Caco-2 (cell line): Measurements from ENCODE around the gene PRR33. TPM values are rescaled to one million over a fixed set of nuclear protein-coding genes. Genes with fewer than 3 reads are reported as not detected.
A peak's percentile ranks its signal among the peaks of the same experiment; 100 is the strongest.

Source experiments
- BruUV-seq: library from RNA; stranded (reverse); fragments of 400-500 nt; replicated peaks from 2 replicates; lab custom pipeline; 2021; lab: Mats Ljungman, UMichigan
- CTCF ChIA-PET: fragments of 300-600 bp; sonication (Branson Sonifier 250); formaldehyde crosslinking; loops from one replicate; lab custom pipeline; 2022; ENCODE audit warnings: antibody characterized with exemption; lab: Charles Lee
- POLR2A ChIA-PET: fragments of 300-600 bp; sonication (Branson Sonifier 250); formaldehyde crosslinking; loops from one replicate; lab custom pipeline; 2022; ENCODE audit warnings: antibody characterized with exemption; lab: Charles Lee
- DNase-seq, 2 experiments: peaks; one replicate each; pipeline versions ENCODE4 v3.0.0 to v3.0.0-alpha.2; 2020 to 2022
- H3K27me3 ChIP-seq: replicated peaks from 2 replicates; pipeline ENCODE4 v1.6.0; 2011; ENCODE audit warnings: low read length; ENCODE audit not compliant: control insufficient read depth, insufficient read depth
- H3K36me3 ChIP-seq: 2 replicates; pipeline ENCODE4 v1.5.1; 2011; ENCODE audit warnings: low read length; ENCODE audit not compliant: control insufficient read depth, insufficient read depth
- H3K4me1 ChIP-seq: fragments of 250-450 bp; sonication (Bioruptor Pico); 2 replicates; pipeline ENCODE4 v1.5.1; 2020; ENCODE audit warnings: mild to moderate bottlenecking
- H3K4me3 ChIP-seq: 2 replicates; pipeline ENCODE4 v1.5.1; 2011; ENCODE audit warnings: low read depth, mild to moderate bottlenecking, control low read depth, low read length
- H3K9me3 ChIP-seq: fragments of 250-450 bp; sonication (Bioruptor Pico); 2 replicates; pipeline ENCODE4 v1.5.1; 2020; ENCODE audit warnings: mild to moderate bottlenecking, moderate library complexity
- H3K27ac Mint-ChIP-seq: one replicate; pipeline ENCODE4 v1.8.0; 2022; ENCODE audit warnings: mixed read lengths; ENCODE audit not compliant: unreplicated experiment
- H3K27me3 Mint-ChIP-seq: one replicate; pipeline ENCODE4 v1.8.0; 2022; ENCODE audit warnings: mixed read lengths; ENCODE audit not compliant: insufficient read depth, unreplicated experiment
- H3K36me3 Mint-ChIP-seq: one replicate; pipeline ENCODE4 v1.8.0; 2022; ENCODE audit warnings: mild to moderate bottlenecking, mixed read lengths; ENCODE audit not compliant: insufficient read depth, unreplicated experiment
- H3K4me1 Mint-ChIP-seq: one replicate; pipeline ENCODE4 v1.8.0; 2022; ENCODE audit warnings: low read depth, mixed read lengths; ENCODE audit not compliant: unreplicated experiment
- H3K4me3 Mint-ChIP-seq: one replicate; pipeline ENCODE4 v1.8.0; 2022; ENCODE audit warnings: mild to moderate bottlenecking, moderate library complexity, mixed read lengths; ENCODE audit not compliant: unreplicated experiment
- H3K9me3 Mint-ChIP-seq: one replicate; pipeline ENCODE4 v1.8.0; 2022; ENCODE audit warnings: mixed read lengths; ENCODE audit not compliant: unreplicated experiment
- CTCF ChIP-seq, 2 experiments: fragments of 200-600 bp in 1 of 2; IDR thresholded peaks; 1 replicate in 1 of 2; 2 replicates in 1 of 2; pipeline versions ENCODE4 v1.5.1 to v1.8.0; 2011 to 2022; ENCODE audit warnings: antibody characterized with exemption in 1 of 2, control low read depth in 1 of 2, inconsistent platforms in 1 of 2, low read depth in 1 of 2, low read length in 1 of 2, mild to moderate bottlenecking in 1 of 2, moderate library complexity in 1 of 2; ENCODE audit not compliant: insufficient read depth in 1 of 2, severe bottlenecking in 1 of 2, unreplicated experiment in 1 of 2
- intact Hi-C: fragments of 100-400 bp; cut with micrococcal nuclease; formaldehyde crosslinking; loops from one replicate; pipeline ENCODE4 v1.10.0; 2022; ENCODE audit not compliant: unreplicated experiment
- total RNA-seq: library from RNA; stranded (reverse); gene quantifications from 2 replicates; pipeline ENCODE4 v1.2.3, GENCODE V29; 2022

PRR33 gene
- total RNA-seq, 1 experiment from 2014 or later: not detected

GRCh38 chr11:1927848-1928469 is 36.3 kb upstream of the PRR33 start:
- POLR2A ChIA-PET: no interaction called here
- peaks cover 8% of the 10 kb centered on the region for H3K4me1 Mint-ChIP-seq
- no peaks in the 10 kb centered on the region for H3K9me3 ChIP-seq
- no peaks in the 10 kb centered on the region for H3K36me3 ChIP-seq
- H3K4me3 ChIP-seq: no peak overlapping the region
- intact Hi-C loops: no loop called here
- peaks cover 3% of the 10 kb centered on the region for H3K27me3 Mint-ChIP-seq
- H3K4me1 ChIP-seq: no peaks in the 10 kb centered on the region; the same call in 1 of the 2 replicates
- no peak overlapping the region for H3K4me3 Mint-ChIP-seq
- no peak for TF ChIP-seq CTCF (IDR thresholded peaks at IDR 0.05; ENCODE audit: insufficient read depth in 1 of 2, low read depth in 1 of 2, low read length in 1 of 2, severe bottlenecking in 1 of 2, unreplicated experiment in 1 of 2)
- CTCF ChIA-PET: no interaction called here
- no peak overlapping the region for H3K27ac Mint-ChIP-seq
- no peaks in the 10 kb centered on the region for H3K36me3 Mint-ChIP-seq
- no peaks in the 10 kb centered on the region for H3K9me3 Mint-ChIP-seq
- H3K27me3 ChIP-seq: no peaks in the 10 kb centered on the region
- DNase-seq: peak in 1 of 2 experiments; percentile 32
- BruUV-seq: no TSS peak

- H3K27ac Mint-ChIP-seq: no peak overlapping the region
Measured at GRCh38 chr11:1927026-1927847, 35.5 kb upstream of the PRR33 start.

More at GRCh38 chr11:1927026-1927847, 35.5 kb upstream of the PRR33 start:
- TF ChIP-seq CTCF (IDR thresholded peaks at IDR 0.05; ENCODE audit: insufficient read depth in 1 of 2, low read depth in 1 of 2, low read length in 1 of 2, severe bottlenecking in 1 of 2, unreplicated experiment in 1 of 2): no peak
- Histone ChIP-seq H3K9me3 (no peaks in the 10 kb centered on the region), H3K27me3 (no peaks in the 10 kb centered on the region), H3K4me1 (no peaks in the 10 kb centered on the region; the same call in 1 of the 2 replicates), H3K36me3 (no peaks in the 10 kb centered on the region), H3K4me3 (no peak overlapping the region)
- Mint-ChIP-seq H3K4me3 (no peak overlapping the region), H3K4me1 (peaks cover 8% of the 10 kb centered on the region), H3K27me3 (no peaks in the 10 kb centered on the region), H3K9me3 (no peaks in the 10 kb centered on the region), H3K36me3 (no peaks in the 10 kb centered on the region)
- ChIA-PET POLR2A (no interaction called here), CTCF (no interaction called here)
- intact Hi-C loops: no loop called here
- no TSS peak for BruUV-seq
- DNase-seq: peak in 1 of 2 experiments; percentile 73
